ENCODE results near the gene SUMO3.

DNA sequence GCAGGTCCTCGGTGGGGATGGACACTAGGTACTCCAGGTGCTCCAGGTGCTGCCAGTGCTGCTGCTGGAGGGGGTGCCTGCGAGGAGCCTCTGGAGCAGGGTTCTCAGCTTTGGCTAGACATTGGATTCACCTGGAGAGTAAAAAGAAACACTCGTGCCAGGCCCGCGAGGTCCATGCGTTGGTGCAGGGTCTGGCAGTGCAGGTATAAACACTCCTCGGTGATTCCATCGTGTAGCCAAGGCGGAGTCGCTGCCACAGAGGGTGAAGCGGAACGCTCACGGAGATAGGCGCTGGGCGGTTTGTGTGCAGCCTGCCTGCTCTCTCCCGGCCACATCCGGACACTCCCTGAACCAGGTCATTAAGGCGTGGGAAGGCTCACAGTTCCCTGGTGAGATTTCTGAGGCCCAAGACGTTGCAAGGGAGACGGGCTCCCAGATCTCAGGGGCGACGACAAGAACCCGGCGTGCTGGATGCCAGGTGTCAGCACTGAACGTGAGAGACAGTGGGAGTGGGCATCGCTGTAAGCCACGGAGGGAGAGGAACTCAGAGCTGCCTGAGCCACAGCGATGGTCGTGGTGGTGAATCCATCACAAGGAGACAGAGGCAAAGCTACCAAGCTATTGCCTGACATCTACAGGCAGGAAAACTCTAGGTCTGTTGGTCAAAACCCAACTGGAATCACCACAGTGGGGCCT, 17.2 kb upstream of the SUMO3 start:
- TF ChIP-seq TAF1 (conservative IDR thresholded peaks at IDR 0.05) (no peak), SP1 (IDR thresholded peaks at IDR 0.05) (no peak), GABPA (IDR thresholded peaks at IDR 0.05 in 1 of 2, conservative IDR thresholded peaks at IDR 0.05 in 1 of 2) (no peak), JUND (IDR thresholded peaks at IDR 0.05) (no peak)
- TF ChIP-seq, protein P1, sequence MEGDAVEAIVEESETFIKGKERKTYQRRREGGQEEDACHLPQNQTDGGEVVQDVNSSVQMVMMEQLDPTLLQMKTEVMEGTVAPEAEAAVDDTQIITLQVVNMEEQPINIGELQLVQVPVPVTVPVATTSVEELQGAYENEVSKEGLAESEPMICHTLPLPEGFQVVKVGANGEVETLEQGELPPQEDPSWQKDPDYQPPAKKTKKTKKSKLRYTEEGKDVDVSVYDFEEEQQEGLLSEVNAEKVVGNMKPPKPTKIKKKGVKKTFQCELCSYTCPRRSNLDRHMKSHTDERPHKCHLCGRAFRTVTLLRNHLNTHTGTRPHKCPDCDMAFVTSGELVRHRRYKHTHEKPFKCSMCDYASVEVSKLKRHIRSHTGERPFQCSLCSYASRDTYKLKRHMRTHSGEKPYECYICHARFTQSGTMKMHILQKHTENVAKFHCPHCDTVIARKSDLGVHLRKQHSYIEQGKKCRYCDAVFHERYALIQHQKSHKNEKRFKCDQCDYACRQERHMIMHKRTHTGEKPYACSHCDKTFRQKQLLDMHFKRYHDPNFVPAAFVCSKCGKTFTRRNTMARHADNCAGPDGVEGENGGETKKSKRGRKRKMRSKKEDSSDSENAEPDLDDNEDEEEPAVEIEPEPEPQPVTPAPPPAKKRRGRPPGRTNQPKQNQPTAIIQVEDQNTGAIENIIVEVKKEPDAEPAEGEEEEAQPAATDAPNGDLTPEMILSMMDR (IDR thresholded peaks at IDR 0.05; ENCODE audit: low read depth, low read length, missing input control): no peak
- TF ChIP-seq, protein P2, sequence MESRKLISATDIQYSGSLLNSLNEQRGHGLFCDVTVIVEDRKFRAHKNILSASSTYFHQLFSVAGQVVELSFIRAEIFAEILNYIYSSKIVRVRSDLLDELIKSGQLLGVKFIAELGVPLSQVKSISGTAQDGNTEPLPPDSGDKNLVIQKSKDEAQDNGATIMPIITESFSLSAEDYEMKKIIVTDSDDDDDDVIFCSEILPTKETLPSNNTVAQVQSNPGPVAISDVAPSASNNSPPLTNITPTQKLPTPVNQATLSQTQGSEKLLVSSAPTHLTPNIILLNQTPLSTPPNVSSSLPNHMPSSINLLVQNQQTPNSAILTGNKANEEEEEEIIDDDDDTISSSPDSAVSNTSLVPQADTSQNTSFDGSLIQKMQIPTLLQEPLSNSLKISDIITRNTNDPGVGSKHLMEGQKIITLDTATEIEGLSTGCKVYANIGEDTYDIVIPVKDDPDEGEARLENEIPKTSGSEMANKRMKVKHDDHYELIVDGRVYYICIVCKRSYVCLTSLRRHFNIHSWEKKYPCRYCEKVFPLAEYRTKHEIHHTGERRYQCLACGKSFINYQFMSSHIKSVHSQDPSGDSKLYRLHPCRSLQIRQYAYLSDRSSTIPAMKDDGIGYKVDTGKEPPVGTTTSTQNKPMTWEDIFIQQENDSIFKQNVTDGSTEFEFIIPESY (IDR thresholded peaks at IDR 0.05): no peak
- TF ChIP-seq, protein P3, sequence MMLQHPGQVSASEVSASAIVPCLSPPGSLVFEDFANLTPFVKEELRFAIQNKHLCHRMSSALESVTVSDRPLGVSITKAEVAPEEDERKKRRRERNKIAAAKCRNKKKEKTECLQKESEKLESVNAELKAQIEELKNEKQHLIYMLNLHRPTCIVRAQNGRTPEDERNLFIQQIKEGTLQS (IDR thresholded peaks at IDR 0.05): no peak
